Keratinocyte (primary cell): ENCODE data around the gene TMEM201. TPM values are rescaled to one million over a fixed set of nuclear protein-coding genes. Genes with fewer than 3 reads are reported as not detected.

Experiments used
- DNase-seq: peaks from one replicate; pipeline ENCODE4 v3.0.0-alpha.2; 2011; ENCODE audit warnings: low read depth, missing footprints, low spot score
- FAIRE-seq: peaks from 2 replicates; lab custom pipeline; 2011; peaks lifted over from hg19 to GRCh38; lab: Jason Lieb, UNC
- H2AFZ ChIP-seq: 2 replicates; pipeline ENCODE4 v1.6.0; 2012; ENCODE audit warnings: low read length, control low read depth, inconsistent platforms; ENCODE audit not compliant: control insufficient read depth
- H3K27ac ChIP-seq: 2 replicates; pipeline ENCODE4 v1.5.1; 2011; ENCODE audit warnings: low read length; ENCODE audit not compliant: control insufficient read depth, insufficient read depth
- H3K27me3 ChIP-seq: 3 replicates; pipeline ENCODE4 v1.6.0; 2011; ENCODE audit warnings: low read length; ENCODE audit not compliant: control insufficient read depth, insufficient read depth; ENCODE audit errors: extremely low read depth
- H3K36me3 ChIP-seq, 2 experiments: 2 replicates in 1 of 2; 3 replicates in 1 of 2; pipeline ENCODE4 v1.5.1; 2011; ENCODE audit warnings: low read length in 2 of 2, mild to moderate bottlenecking in 1 of 2; ENCODE audit not compliant: control insufficient read depth in 2 of 2, insufficient read depth in 2 of 2; ENCODE audit errors: extremely low read depth in 1 of 2
- H3K4me1 ChIP-seq: 3 replicates; pipeline ENCODE4 v1.5.1; 2011; ENCODE audit warnings: low read length; ENCODE audit not compliant: control insufficient read depth, insufficient read depth; ENCODE audit errors: extremely low read depth
- H3K4me2 ChIP-seq: 3 replicates; pipeline ENCODE4 v1.6.0; 2011; ENCODE audit warnings: low read depth, low read length; ENCODE audit not compliant: control insufficient read depth, insufficient read depth; ENCODE audit errors: extremely low read depth
- H3K4me3 ChIP-seq, 3 experiments: fragments of 200-600 bp in 1 of 3; sonication (generic) in 1 of 3; 2 replicates in 2 of 3; 3 replicates in 1 of 3; pipeline ENCODE4 v1.5.1; 2011 to 2016; ENCODE audit warnings: low read length in 3 of 3, mild to moderate bottlenecking in 3 of 3, control low read depth in 2 of 3, inconsistent platforms in 1 of 3, low read depth in 1 of 3, mixed read lengths in 1 of 3, mixed run types in 1 of 3, moderate library complexity in 1 of 3; ENCODE audit not compliant: control insufficient read depth in 2 of 3, insufficient read depth in 2 of 3; ENCODE audit errors: extremely low read depth in 1 of 3
- H3K79me2 ChIP-seq: 2 replicates; pipeline ENCODE4 v1.6.0; 2012; ENCODE audit warnings: low read length; ENCODE audit not compliant: control insufficient read depth, insufficient read depth
- H3K9ac ChIP-seq: 3 replicates; pipeline ENCODE4 v1.6.0; 2011; ENCODE audit warnings: low read length; ENCODE audit not compliant: control insufficient read depth, insufficient read depth; ENCODE audit errors: extremely low read depth
- H3K9me1 ChIP-seq: 3 replicates; pipeline ENCODE4 v1.6.0; 2011; ENCODE audit warnings: low read length; ENCODE audit not compliant: control insufficient read depth, insufficient read depth; ENCODE audit errors: extremely low read depth
- H3K9me3 ChIP-seq: 2 replicates; pipeline ENCODE4 v1.5.1; 2012; ENCODE audit warnings: low read depth, low read length; ENCODE audit not compliant: control insufficient read depth
- H4K20me1 ChIP-seq: 3 replicates; pipeline ENCODE4 v1.6.0; 2011; ENCODE audit warnings: low read length; ENCODE audit not compliant: control insufficient read depth, insufficient read depth; ENCODE audit errors: extremely low read depth
- CTCF ChIP-seq, 3 experiments: IDR thresholded peaks in 1 of 3; conservative IDR thresholded peaks in 1 of 3; optimal IDR thresholded peaks in 1 of 3; 2 replicates in 2 of 3; 3 replicates in 1 of 3; pipeline versions ENCODE3 to v1.5.1; 2011; ENCODE audit warnings: low read length in 3 of 3, mild to moderate bottlenecking in 3 of 3, moderate library complexity in 2 of 3, control low read depth in 1 of 3, inconsistent platforms in 1 of 3; ENCODE audit not compliant: insufficient read depth in 2 of 3; ENCODE audit errors: extremely low read depth in 1 of 3
- EZH2 ChIP-seq: IDR thresholded peaks from one replicate; pipeline ENCODE4 v1.6.1; 2012; ENCODE audit warnings: inconsistent platforms, mild to moderate bottlenecking, low read length, moderate library complexity
- dilution Hi-C: fragments of 300-500 bp; cut with MboI; formaldehyde crosslinking; loops from one replicate; pipeline ENCODE4 v1.7.0; 2020; ENCODE audit warnings: low sequenced_read_pairs; ENCODE audit not compliant: extremely low pct_ligation_motif_present
- polyA plus RNA-seq, 5 experiments: library from polyadenylated mRNA; depleted of rRNA in 3 of 5; stranded (reverse) in 3 of 5; stranded (forward) in 1 of 5; unstranded in 1 of 5; fragments of >200 nt; gene quantifications; 1 replicate in 1 of 5; 2 replicates in 3 of 5; 3 replicates in 1 of 5; pipeline versions ENCODE4 v1.2.1 to v1.2.3, GENCODE V29; 2011 to 2012; ENCODE audit warnings: missing spikeins in 2 of 5, low read depth in 1 of 5, low replicate concordance in 1 of 5

TMEM201 gene
- polyA plus RNA-seq, 1 donor (not counting 4 experiments of a cell fraction or from before 2014, with no cell fraction given) = 1.5 TPM

- no peaks in the 10 kb centered on the region for H4K20me1 ChIP-seq
- no peaks in the 10 kb centered on the region for H3K27me3 ChIP-seq
- H3K79me2 ChIP-seq = no peaks in the 10 kb centered on the region
- no peaks in the 10 kb centered on the region for H3K4me1 ChIP-seq
- no peak overlapping the region for H3K27ac ChIP-seq
- H3K9me3 ChIP-seq = no peaks in the 10 kb centered on the region
- H2AFZ ChIP-seq = no peak overlapping the region
- peaks cover 8 to 14% of the 10 kb centered on the region in 2 experiments for H3K36me3 ChIP-seq
- FAIRE-seq (no peak), DNase-seq (no peak)
- TF ChIP-seq CTCF (optimal IDR thresholded peaks at IDR 0.05 in 1 of 3, IDR thresholded peaks at IDR 0.05 in 1 of 3, conservative IDR thresholded peaks at IDR 0.05 in 1 of 3; ENCODE audit: extremely low read depth in 1 of 3, insufficient read depth in 2 of 3, low read length in 3 of 3) = no peak
- no peak for TF ChIP-seq EZH2
- H3K4me3 ChIP-seq = no peak overlapping the region
- H3K9ac ChIP-seq = no peak overlapping the region
- no peak overlapping the region for H3K4me2 ChIP-seq
- no peaks in the 10 kb centered on the region for H3K9me1 ChIP-seq
- dilution Hi-C loops = no loop called here
These were observed 21.8 kb downstream of the TMEM201 start for GRCh38 chr1:9610548-9610947.

- Histone ChIP-seq H2AFZ (no peak overlapping the region), H3K79me2 (no peaks in the 10 kb centered on the region), H3K27me3 (no peaks in the 10 kb centered on the region), H3K4me1 (no peaks in the 10 kb centered on the region), H4K20me1 (no peaks in the 10 kb centered on the region), H3K4me3 (no peak overlapping the region), H3K9me1 (no peaks in the 10 kb centered on the region), H3K4me2 (no peak overlapping the region), H3K9me3 (no peaks in the 10 kb centered on the region), H3K27ac (no peak overlapping the region), H3K36me3 (peaks cover 8 to 14% of the 10 kb centered on the region in 2 experiments), H3K9ac (no peak overlapping the region)
- FAIRE-seq (no peak), DNase-seq (no peak)
- TF ChIP-seq EZH2 (no peak), CTCF (optimal IDR thresholded peaks at IDR 0.05 in 1 of 3, IDR thresholded peaks at IDR 0.05 in 1 of 3, conservative IDR thresholded peaks at IDR 0.05 in 1 of 3; ENCODE audit: extremely low read depth in 1 of 3, insufficient read depth in 2 of 3, low read length in 3 of 3) (no peak)
- dilution Hi-C loops = no loop called here
These were observed 23.0 kb downstream of the TMEM201 start for GRCh38 chr1:9611716-9612115.
